Medulla oblongata (tissue), 1 donor: ENCODE data around the gene FPGT.
A peak's percentile ranks its signal among the peaks of the same experiment; 100 is the strongest.
"Not testable (repeated sequence)": the region's sequence is repeated elsewhere in the genome, so short reads cannot be mapped to it uniquely, and the experiment has no call there.

Experiments used
- DNase-seq: peaks from one replicate; pipeline ENCODE4 v3.0.0-alpha.2; 2015; ENCODE audit errors: extremely low spot score

The FPGT gene

GRCh38 chr1:74197657-74198552 is at the start of gene FPGT, which contains the start of gene LRRIQ3:
TSS of gene FPGT (plus strand) at chr1:74198242. CDS start at chr1:74198279, 37 bp downstream.
TSS of gene LRRIQ3 (minus strand) at chr1:74198176. CDS start at chr1:74183684, 14,492 bp downstream.
- peak; percentile 97 for DNase-seq

- no peak for DNase-seq
Measured at GRCh38 chr1:74160046-74160445, 38.0 kb upstream of the FPGT start.

DNA sequence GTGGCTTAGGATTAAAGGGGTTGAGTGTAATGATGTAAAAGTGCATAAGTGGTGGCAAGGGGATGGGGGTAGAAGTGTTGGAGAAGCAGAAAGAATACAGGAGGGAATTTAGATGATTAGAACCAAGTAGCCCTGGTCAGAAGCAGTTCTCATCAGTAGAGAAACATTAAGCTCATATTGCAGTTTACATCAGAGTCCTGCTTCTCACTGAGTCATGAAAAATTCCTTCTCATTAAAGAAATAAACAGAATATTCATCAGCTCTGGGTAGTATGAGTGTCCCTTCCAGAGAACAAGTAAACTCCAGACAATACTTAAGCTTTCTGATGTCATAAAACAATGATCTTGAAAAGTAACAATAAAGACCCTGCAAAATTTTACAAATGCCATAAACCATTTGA is 36.5 kb upstream of the FPGT start:
- no peak for DNase-seq

DNA sequence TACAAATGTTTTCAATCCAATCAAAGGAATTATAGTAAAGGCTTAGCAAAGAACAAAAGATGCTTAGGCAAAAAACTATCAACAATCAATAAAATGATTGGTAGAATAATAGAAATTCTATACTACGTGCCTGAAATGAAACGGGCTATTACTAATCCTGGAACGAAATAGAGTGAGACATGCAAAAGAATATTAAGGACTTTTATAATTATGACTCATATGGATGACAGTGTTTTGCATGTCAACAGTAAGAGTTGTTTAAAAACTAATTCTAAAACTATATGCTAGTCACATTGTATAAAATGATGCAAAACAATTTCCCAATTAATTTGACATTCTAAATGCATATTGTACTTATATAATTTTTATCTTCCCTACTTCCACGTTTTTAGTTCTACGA is 35.7 kb upstream of the FPGT start:
- DNase-seq: no peak

- DNase-seq: not testable (repeated sequence)
Measured at GRCh38 chr1:74174423-74174822, 23.6 kb upstream of the FPGT start.

- no peak for DNase-seq
Measured at GRCh38 chr1:74180490-74180889, 17.6 kb upstream of the FPGT start.

- no peak for DNase-seq
Measured at GRCh38 chr1:74193908-74194307, 4.1 kb upstream of the FPGT start.

DNA sequence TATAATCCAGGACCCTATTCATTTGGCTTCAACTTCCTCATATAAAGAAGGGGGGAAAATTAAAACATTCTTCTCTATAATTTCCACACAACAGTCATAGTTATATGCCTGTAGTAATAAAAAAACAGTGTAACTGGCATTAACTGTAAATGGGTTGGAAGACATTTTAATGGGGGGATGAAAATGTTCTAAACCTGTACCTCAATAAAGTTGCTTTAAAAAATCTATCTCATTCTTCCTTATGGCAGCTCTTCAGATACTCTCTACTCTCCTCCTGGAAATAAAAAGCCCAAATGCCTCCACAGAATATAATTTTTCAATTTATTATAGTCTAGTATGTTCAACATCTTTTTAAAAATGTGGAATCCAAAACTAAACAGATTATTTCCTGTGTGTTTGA is 2.7 kb upstream of the FPGT start:
- DNase-seq: no peak

- peak; percentile 7 for DNase-seq
Measured at GRCh38 chr1:74197255-74197654, 787 bp upstream of the FPGT start.

- peak; percentile 18 for DNase-seq
Measured at GRCh38 chr1:74199504-74199903, 1.5 kb downstream of the FPGT start.

DNA sequence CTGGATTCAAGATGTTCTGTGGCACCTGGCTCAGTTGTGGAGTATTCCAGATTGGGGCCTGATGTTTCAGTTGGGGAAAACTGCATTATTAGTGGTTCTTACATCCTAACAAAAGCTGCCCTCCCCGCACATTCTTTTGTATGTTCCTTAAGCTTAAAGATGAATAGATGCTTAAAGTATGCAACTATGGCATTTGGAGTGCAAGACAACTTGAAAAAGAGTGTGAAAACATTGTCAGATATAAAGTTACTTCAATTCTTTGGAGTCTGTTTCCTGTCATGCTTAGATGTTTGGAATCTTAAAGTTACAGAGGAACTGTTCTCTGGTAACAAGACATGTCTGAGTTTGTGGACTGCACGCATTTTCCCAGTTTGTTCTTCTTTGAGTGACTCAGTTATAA is 7.2 kb downstream of the FPGT start:
- DNase-seq: no peak

GRCh38 chr1:74215229-74215628 is 17.2 kb downstream of the FPGT start:
- no peak for DNase-seq

GRCh38 chr1:74222701-74223100 is 24.7 kb downstream of the FPGT start:
- no peak for DNase-seq

DNA sequence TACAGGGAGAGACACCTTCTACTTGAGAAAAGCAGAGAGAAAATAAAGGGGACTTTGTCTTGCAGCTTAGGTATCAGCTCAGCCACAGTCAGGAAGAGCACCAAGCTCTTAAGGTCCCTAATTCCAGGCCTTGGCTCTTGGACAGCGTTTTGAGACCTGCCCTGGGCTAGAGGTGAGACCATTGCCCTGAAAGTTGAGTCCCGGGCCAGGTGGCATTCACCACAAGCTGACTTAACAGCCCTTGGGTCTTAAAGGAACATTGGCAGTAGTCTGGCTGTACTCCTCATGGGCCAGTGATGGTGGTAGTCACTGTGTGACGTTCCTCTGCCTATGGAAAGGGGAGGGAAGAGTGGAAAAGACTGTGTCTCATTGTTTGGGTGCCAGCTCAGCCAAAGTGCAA is 25.4 kb downstream of the FPGT start:
- DNase-seq: no peak

GRCh38 chr1:74235153-74235552 is 37.1 kb downstream of the FPGT start, which contains the start of gene TNNI3K:
TSS of gene TNNI3K (plus strand) at chr1:74235387. CDS start at chr1:74235452, 65 bp downstream.
- DNase-seq: no peak

- no peak for DNase-seq
Measured at GRCh38 chr1:74236440-74236839, 38.4 kb downstream of the FPGT start.

DNA sequence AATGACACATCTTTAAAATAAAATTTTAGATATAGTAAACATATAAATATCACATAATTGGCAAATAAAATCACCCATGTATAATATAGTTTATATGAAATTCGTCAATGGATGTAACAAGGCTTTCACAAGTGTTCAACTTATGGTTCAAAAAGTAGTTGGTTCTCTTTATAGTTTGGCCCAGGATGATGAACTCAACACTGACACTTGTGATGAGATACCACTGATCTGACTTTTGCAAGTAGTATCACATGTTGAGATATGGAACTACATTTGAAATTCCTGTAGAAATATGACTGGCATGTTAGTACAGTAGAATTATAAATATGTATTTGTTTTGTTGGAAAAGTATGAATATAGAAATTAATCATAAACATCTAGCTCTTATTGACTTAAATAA is 39.0 kb downstream of the FPGT start:
- DNase-seq: no peak

- no peak for DNase-seq
Measured at GRCh38 chr1:74237787-74238186, 39.7 kb downstream of the FPGT start.

GRCh38 chr1:74245168-74245772 is 47.2 kb downstream of the FPGT start:
- DNase-seq: no peak

DNA sequence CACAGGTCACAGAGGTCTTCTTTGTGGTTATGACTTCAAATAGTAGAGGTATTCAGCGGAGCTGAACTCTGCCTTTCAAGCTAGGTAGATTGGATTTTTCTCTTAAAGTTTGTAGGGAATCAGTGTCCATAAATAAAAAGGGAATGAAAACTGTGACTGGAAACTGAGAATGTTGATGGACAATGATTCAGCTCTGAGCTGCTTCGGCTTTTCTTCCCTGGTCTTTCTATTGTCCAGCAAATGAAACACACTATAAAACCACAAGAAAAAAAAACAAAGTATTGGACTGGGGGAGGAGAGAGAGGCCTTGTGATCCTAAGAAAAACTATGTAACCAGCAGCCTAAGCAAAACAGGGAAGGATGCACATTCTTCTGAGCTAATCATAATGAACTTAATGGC is 48.3 kb downstream of the FPGT start:
- no peak for DNase-seq

DNA sequence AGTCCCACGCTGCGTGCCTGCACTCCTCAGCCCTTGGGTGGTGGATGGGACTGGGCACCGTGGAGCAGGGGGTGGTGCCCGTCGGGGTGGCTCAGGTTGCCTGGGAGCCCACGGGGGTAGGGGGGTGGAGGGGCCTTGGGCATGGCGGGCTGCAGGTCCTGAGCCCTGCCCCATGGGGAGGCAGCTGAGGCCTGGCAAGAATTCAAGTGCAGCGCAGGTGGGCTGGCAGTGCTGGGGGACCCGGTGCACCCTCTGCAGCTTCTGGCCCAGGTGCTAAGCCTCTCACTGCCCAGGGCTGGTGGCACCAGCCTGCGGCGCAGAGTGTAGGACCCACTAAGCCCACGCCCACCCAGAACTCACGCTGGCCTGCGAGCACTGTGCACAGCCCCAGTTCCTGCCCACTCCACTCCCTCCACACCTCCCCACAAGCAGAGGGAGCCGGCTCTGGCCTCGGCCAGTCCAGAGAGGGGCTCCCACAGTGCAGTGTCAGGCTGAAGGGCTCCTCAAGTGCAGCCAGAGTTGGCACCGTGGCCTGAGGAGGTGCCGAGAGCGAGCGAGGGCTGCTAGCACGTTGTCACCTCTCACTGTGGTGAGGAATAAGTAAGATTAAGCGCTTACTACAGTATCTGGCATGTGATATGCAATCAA is 50.0 kb downstream of the FPGT start:
- no peak for DNase-seq

- not testable (repeated sequence) for DNase-seq
Measured at GRCh38 chr1:74253243-74253824, 55.3 kb downstream of the FPGT start.
